Motor neuron (in vitro differentiated cells): ENCODE data around the gene FAM181A. TPM values are rescaled to one million over a fixed set of nuclear protein-coding genes. Genes with fewer than 3 reads are reported as not detected.

ENCODE experiments used
- ATAC-seq, 8 experiments: fragments of 200-7000 bp; cut with Tn5 transposase; replicated peaks in 6 of 8; 2 replicates each; pipeline ENCODE4 v1.8.0; 2021; ENCODE audit warnings: mild to moderate bottlenecking in 8 of 8, moderate library complexity in 8 of 8
- H3K27ac ChIP-seq, 2 donors: fragments of 250-450 bp; sonication (Bioruptor Pico); 2 replicates each; pipeline ENCODE4 v1.9.0; 2021; ENCODE audit warnings: antibody characterized with exemption in 2 of 2, mild to moderate bottlenecking in 2 of 2, moderate library complexity in 1 of 2
- H3K4me1 ChIP-seq, 2 donors: fragments of 250-450 bp; sonication (Bioruptor Pico); replicated peaks in 1 of 2; 2 replicates each; pipeline ENCODE4 v1.6.1; 2021; ENCODE audit warnings: antibody characterized with exemption in 2 of 2, mild to moderate bottlenecking in 2 of 2, moderate library complexity in 1 of 2
- H3K4me3 ChIP-seq, 5 donors: fragments of 250-450 bp; sonication (Bioruptor Pico); 2 replicates each; pipeline ENCODE4 v1.9.0; 2021; ENCODE audit warnings: antibody characterized with exemption in 5 of 5, mild to moderate bottlenecking in 5 of 5, moderate library complexity in 4 of 5
- WGBS, 10 experiments: fragments of 450-650 bp; shearing (Covaris generic); methylation state at CpG; one replicate each; pipeline ENCODE4 v1.0.0; 2022; 5-methylcytosine and 5-hydroxymethylcytosine counted together
- in situ Hi-C, 9 experiments: fragments of 400-800 bp; cut with MboI; loops; one replicate each; pipeline ENCODE4 v1.15.0; 2021; ENCODE audit warnings: low sequenced_read_pairs in 9 of 9, low pct_unique_long_range_greater_than_20kb in 2 of 9; ENCODE audit not compliant: unreplicated experiment in 9 of 9
- total RNA-seq, 8 experiments: library from RNA; unstranded; fragments of 300-600 nt; gene quantifications; 2 replicates each; pipeline versions ENCODE4 v1.2.3 to v1.2.4, GENCODE V29; 2022

The FAM181A gene
- total RNA-seq, 8 experiments from 2014 or later: 8.9 to 29.9 (median 9.9) TPM; not detected in 3

DNA sequence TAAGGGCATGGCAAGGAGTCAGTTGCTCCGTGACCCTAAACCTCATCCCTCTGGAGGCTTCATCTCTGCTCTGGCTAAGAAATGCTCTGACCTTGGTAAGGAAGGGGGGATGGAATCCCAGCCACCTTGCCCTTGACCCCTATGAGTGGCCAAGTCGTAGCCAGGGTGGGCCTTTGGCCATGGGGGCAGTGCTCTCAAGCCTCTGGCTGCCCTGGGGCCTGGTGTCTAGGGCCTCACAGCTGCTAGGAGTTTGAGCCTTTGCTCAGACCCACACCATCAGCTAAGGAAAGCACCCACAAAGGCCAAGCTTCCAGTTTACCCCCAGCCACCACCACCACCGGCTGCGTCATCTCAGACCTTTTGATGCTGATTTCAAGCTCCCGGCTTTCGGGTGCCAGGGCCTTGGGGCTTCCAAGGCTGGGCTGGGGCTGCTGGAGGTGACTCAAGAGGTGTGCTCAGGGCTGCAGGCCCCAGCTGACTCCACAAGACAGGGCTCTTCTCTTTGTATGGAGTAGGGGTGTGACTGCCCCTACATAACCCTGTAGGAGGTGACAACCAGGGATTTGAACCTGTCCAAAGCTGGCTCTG lies 45.6 kb downstream of the FAM181A start:
- WGBS, 10 experiments: no CpG with 5 or more reads among the region's 6 CpGs
- in situ Hi-C loops: no loop called here
- no peak overlapping the region for H3K27ac ChIP-seq
- peaks cover 5 to 10% of the 10 kb centered on the region in 2 donors for H3K4me1 ChIP-seq
- ATAC-seq: no peak
- H3K4me3 ChIP-seq: no peak overlapping the region

- peaks cover 5 to 10% of the 10 kb centered on the region in 2 donors for H3K4me1 ChIP-seq
- ATAC-seq: no peak
- in situ Hi-C loops: no loop called here
- no peak overlapping the region for H3K4me3 ChIP-seq
- H3K27ac ChIP-seq: no peak overlapping the region
- 80 to 100% (median 86%) methylated on average over 1 to 4 of the region's 6 CpGs; no CpG with 5 or more reads in 7 of the 10 experiments for WGBS, 10 experiments
Observed at GRCh38 chr14:93973607-93974006, 46.5 kb downstream of the FAM181A start.

GRCh38 chr14:93974299-93974698 lies 47.2 kb downstream of the FAM181A start:
- Histone ChIP-seq H3K4me3 (no peak overlapping the region), H3K4me1 (peaks cover 5 to 10% of the 10 kb centered on the region in 2 donors), H3K27ac (no peak overlapping the region)
- WGBS, 10 experiments: 62 to 100% (median 84%) methylated on average over 1 to 3 of the region's 6 CpGs
- in situ Hi-C loops: no loop called here
- ATAC-seq: no peak

DNA sequence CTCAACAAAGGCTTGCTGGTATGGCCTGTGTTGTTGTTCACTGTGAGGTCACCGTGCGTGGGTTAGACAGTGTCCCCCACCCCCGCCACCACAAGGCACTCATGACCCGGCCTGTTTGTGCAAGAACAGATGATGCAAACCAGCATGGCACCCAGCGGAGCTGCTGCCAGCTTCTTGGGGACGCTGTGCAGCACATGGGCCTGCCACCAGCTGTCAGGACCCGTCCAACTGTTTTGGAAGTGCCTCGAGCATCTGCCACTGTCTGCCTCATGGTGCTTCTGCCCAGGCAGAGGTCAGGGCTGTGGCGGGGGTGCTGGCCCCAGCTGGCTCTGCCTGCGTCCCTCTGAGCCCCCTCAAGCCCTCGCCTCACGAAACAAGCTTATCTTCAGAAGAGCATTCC lies 47.7 kb downstream of the FAM181A start:
- Histone ChIP-seq H3K4me1 (peaks cover 5 to 10% of the 10 kb centered on the region in 2 donors), H3K27ac (no peak overlapping the region), H3K4me3 (no peak overlapping the region)
- ATAC-seq: no peak
- in situ Hi-C loops: no loop called here
- WGBS, 10 experiments: 93 to 100% (median 93%) methylated on average over 1 to 3 of the region's 12 CpGs; no CpG with 5 or more reads in 7 of the 10 experiments

- in situ Hi-C loops: no loop called here
- Histone ChIP-seq H3K4me1 (peaks cover 3 to 10% of the 10 kb centered on the region in 2 donors), H3K27ac (no peak overlapping the region), H3K4me3 (no peak overlapping the region)
- WGBS, 10 experiments: 3 to 100% (median 81%) methylated on average over 1 to 9 of the region's 9 CpGs
- peak in 3 of 8 experiments; percentile 45 to 77 (median 76) for ATAC-seq
Observed at GRCh38 chr14:93975791-93976476, 48.8 kb downstream of the FAM181A start.

DNA sequence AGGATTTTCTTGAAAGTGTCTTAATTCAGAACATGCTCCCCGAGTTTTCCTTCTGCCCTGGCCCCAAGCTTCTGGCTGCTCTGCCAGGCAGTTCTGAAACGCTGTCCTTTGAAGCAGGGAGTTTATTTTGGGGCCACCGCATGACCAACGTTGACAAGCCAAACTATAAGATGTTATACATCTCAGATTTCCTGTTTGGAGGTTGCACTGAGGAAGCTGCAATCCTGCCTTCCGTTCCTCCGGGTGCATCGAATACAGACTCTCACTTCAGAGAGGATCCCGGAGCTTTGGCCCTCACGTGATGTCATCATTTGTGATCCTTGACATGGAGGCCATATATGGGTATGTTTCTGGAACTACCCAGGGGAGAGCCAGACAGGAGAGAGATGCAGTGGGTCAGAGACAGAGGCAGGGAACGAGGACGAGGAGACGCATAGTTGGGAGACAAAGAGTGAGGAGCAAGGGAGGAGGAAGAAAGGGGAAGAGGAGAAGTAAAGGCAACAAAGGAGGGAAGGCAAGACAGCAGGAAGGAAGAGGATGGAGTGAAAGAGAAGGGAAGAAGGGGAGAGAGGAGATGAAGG lies 49.4 kb downstream of the FAM181A start, which contains the start of gene ASB2:
ASB2 (minus strand) TSS at position 94 of the 581 bp plus-strand sequence. CDS start 12,031 bp downstream, outside the sequence.
- Histone ChIP-seq H3K27ac (no peak within 1 kb of the TSS), H3K4me3 (no peak within 1 kb of the TSS), H3K4me1 (peaks cover 0 to 10% of the 10 kb centered on the region in 2 donors)
- in situ Hi-C loops: no loop called here
- peak in 6 of 8 experiments; percentile 55 to 91 (median 79) for ATAC-seq
- 10 to 90% (median 68%) methylated on average over 2 to 10 of the region's 12 CpGs; no CpG with 5 or more reads in 1 of the 10 experiments for WGBS, 10 experiments

- in situ Hi-C loops: no loop called here
Observed at GRCh38 chr14:93977171-93977570, 50.0 kb downstream of the FAM181A start.

GRCh38 chr14:93977790-93978581 lies 50.8 kb downstream of the FAM181A start:
- 73 to 100% (median 87%) methylated on average over 1 to 7 of the region's 11 CpGs; no CpG with 5 or more reads in 2 of the 10 experiments for WGBS, 10 experiments
- no peak for ATAC-seq
- Histone ChIP-seq H3K4me3 (no peak overlapping the region), H3K27ac (no peak overlapping the region), H3K4me1 (peaks cover 0 to 10% of the 10 kb centered on the region in 2 donors)
- in situ Hi-C loops: no loop called here

More at GRCh38 chr14:93977171-93977570, 50.0 kb downstream of the FAM181A start:
- Histone ChIP-seq H3K27ac (no peak overlapping the region), H3K4me3 (no peak overlapping the region), H3K4me1 (peaks cover 0 to 10% of the 10 kb centered on the region in 2 donors)
- 75 to 100% (median 93%) methylated on average over 2 to 3 of the region's 5 CpGs; no CpG with 5 or more reads in 5 of the 10 experiments for WGBS, 10 experiments
- no peak for ATAC-seq

- 33 to 92% (median 60%) methylated on average over 1 to 4 of the region's 4 CpGs; no CpG with 5 or more reads in 5 of the 10 experiments for WGBS, 10 experiments
- in situ Hi-C loops: no loop called here
- Histone ChIP-seq H3K27ac (no peak overlapping the region), H3K4me3 (no peak overlapping the region), H3K4me1 (peaks cover 0 to 10% of the 10 kb centered on the region in 2 donors)
- peak in 2 of 8 experiments; percentile 13 to 48 for ATAC-seq
Observed at GRCh38 chr14:93978735-93979134, 51.6 kb downstream of the FAM181A start.

Other genes starting within 250 kb of the FAM181A start
- gene PRIMA1, start 138.9 kb upstream of the FAM181A start, total RNA-seq: 1 to 10 TPM in 5 of 8 experiments, under 1 TPM in 3; 0.15 to 2.5 (median 1.5) TPM
- gene ASB2, start 49.2 kb downstream of the FAM181A start, total RNA-seq: 1 to 10 TPM in 3 of 8 experiments, under 1 TPM in 5; 0.07 to 2.1 (median 0.76) TPM
- gene CCDC197, start 70.0 kb downstream of the FAM181A start, total RNA-seq: under 1 TPM in 2 of 8 experiments, not detected in 6; 0.08 to 0.66 TPM
- gene OTUB2, start 99.0 kb downstream of the FAM181A start, total RNA-seq: 1 to 10 TPM in 7 of 8 experiments, under 1 TPM in 1; 0.81 to 5.5 (median 3.9) TPM
- 100 to 1,000 TPM; 207 to 327 (median 243) TPM for gene DDX24, start 153.9 kb downstream of the FAM181A start, total RNA-seq
- 10 to 100 TPM; 21.1 to 75.6 (median 30.4) TPM for gene IFI27L1, start 154.0 kb downstream of the FAM181A start, total RNA-seq
- gene IFI27, start 183.4 kb downstream of the FAM181A start, total RNA-seq: 100 to 1,000 TPM in 2 of 8 experiments, 10 to 100 TPM in 1, 1 to 10 TPM in 5; 3.3 to 795 (median 8.7) TPM
- 100 to 1,000 TPM in 3 of 8 experiments, 10 to 100 TPM in 5; 48.8 to 239 (median 90.8) TPM for gene IFI27L2, start 202.3 kb downstream of the FAM181A start, total RNA-seq
- gene PPP4R4, start 247.0 kb downstream of the FAM181A start, total RNA-seq: 10 to 100 TPM in 2 of 8 experiments, 1 to 10 TPM in 6; 2.1 to 13.8 (median 7.7) TPM